ENCODE data around the gene HCFC1R1. TPM values are rescaled to one million over a fixed set of nuclear protein-coding genes. Genes with fewer than 3 reads are reported as not detected.

Gene HCFC1R1
- polyA plus RNA-seq, 1 donor from 2014 or later, result 19.0 TPM

DNA sequence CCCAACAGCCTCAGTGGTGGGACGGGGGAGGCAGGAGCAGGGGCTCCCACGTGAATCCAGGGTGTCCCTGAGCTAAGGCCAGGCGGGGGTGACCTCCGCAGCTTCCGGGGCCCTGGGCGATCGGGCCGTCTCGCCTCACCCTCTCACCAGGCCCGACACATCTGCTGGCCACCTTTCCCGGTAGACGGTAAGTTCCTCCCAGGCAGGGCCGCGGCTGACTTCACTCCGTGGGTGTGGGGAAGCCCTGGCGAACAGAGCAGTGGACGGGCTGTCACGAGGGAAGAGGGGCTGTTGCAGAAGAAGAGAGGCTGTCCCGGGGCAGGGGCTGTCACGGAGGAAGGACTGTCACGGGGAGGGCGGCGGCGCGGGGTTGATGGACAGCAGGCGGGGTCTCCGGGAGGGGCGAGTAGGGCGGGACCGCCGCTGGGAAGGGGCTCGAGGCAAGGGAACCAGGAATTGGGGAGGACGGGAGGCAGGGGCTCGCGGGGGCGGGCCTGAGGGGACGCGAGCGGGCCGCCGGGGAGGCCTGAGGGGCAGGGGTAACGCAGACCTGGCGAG is 44.0 kb downstream of the HCFC1R1 start:
- no peaks in the 10 kb centered on the region for H3K27me3 ChIP-seq (ENCODE audit: insufficient read depth, low read depth, low read length)
- no peak overlapping the region for H3K27ac ChIP-seq (ENCODE audit: low read length)
- no peaks in the 10 kb centered on the region for H3K36me3 ChIP-seq (ENCODE audit: insufficient read depth, low read length)
- H3F3A ChIP-seq (ENCODE audit: insufficient read depth, low read length, poor library complexity, severe bottlenecking), result no peaks in the 10 kb centered on the region
- no peaks in the 10 kb centered on the region for H4K20me1 ChIP-seq (ENCODE audit: insufficient read depth)
- H3K9me2 ChIP-seq (ENCODE audit: insufficient read depth, low read length), result no peaks in the 10 kb centered on the region
- H3K9ac ChIP-seq (ENCODE audit: low read length), result no peak overlapping the region
- H3K9me3 ChIP-seq (ENCODE audit: low read length), result no peaks in the 10 kb centered on the region
- H3K4me3 ChIP-seq (ENCODE audit: low read length), result peak overlapping the region; percentile 81
- H3K79me2 ChIP-seq (replicated peaks; ENCODE audit: insufficient read depth, low read length), result no peaks in the 10 kb centered on the region
- no peak for TF ChIP-seq EZH2 (IDR thresholded peaks at IDR 0.05; ENCODE audit: borderline replicate concordance, insufficient read depth, low read length, poor library complexity, severe bottlenecking)
- TF ChIP-seq, protein P1, sequence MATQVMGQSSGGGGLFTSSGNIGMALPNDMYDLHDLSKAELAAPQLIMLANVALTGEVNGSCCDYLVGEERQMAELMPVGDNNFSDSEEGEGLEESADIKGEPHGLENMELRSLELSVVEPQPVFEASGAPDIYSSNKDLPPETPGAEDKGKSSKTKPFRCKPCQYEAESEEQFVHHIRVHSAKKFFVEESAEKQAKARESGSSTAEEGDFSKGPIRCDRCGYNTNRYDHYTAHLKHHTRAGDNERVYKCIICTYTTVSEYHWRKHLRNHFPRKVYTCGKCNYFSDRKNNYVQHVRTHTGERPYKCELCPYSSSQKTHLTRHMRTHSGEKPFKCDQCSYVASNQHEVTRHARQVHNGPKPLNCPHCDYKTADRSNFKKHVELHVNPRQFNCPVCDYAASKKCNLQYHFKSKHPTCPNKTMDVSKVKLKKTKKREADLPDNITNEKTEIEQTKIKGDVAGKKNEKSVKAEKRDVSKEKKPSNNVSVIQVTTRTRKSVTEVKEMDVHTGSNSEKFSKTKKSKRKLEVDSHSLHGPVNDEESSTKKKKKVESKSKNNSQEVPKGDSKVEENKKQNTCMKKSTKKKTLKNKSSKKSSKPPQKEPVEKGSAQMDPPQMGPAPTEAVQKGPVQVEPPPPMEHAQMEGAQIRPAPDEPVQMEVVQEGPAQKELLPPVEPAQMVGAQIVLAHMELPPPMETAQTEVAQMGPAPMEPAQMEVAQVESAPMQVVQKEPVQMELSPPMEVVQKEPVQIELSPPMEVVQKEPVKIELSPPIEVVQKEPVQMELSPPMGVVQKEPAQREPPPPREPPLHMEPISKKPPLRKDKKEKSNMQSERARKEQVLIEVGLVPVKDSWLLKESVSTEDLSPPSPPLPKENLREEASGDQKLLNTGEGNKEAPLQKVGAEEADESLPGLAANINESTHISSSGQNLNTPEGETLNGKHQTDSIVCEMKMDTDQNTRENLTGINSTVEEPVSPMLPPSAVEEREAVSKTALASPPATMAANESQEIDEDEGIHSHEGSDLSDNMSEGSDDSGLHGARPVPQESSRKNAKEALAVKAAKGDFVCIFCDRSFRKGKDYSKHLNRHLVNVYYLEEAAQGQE (IDR thresholded peaks at IDR 0.05; ENCODE audit: borderline replicate concordance), result no peak
- no peak for TF ChIP-seq RAD21 (conservative IDR thresholded peaks at IDR 0.05)
- TF ChIP-seq SMC3 (conservative IDR thresholded peaks at IDR 0.05; ENCODE audit: poor library complexity), result no peak
- no peak for TF ChIP-seq EP300 (conservative IDR thresholded peaks at IDR 0.05; ENCODE audit: poor library complexity, severe bottlenecking)
- no peak for TF ChIP-seq MXI1 (conservative IDR thresholded peaks at IDR 0.05; ENCODE audit: poor library complexity, severe bottlenecking)
- TF ChIP-seq TAF1 (IDR thresholded peaks at IDR 0.05; ENCODE audit: low read depth), result no peak
- no peak for TF ChIP-seq POLR2AphosphoS5 (IDR thresholded peaks at IDR 0.05)
- TF ChIP-seq, protein P2, sequence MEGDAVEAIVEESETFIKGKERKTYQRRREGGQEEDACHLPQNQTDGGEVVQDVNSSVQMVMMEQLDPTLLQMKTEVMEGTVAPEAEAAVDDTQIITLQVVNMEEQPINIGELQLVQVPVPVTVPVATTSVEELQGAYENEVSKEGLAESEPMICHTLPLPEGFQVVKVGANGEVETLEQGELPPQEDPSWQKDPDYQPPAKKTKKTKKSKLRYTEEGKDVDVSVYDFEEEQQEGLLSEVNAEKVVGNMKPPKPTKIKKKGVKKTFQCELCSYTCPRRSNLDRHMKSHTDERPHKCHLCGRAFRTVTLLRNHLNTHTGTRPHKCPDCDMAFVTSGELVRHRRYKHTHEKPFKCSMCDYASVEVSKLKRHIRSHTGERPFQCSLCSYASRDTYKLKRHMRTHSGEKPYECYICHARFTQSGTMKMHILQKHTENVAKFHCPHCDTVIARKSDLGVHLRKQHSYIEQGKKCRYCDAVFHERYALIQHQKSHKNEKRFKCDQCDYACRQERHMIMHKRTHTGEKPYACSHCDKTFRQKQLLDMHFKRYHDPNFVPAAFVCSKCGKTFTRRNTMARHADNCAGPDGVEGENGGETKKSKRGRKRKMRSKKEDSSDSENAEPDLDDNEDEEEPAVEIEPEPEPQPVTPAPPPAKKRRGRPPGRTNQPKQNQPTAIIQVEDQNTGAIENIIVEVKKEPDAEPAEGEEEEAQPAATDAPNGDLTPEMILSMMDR (IDR thresholded peaks at IDR 0.05; ENCODE audit: poor library complexity, severe bottlenecking), result no peak
- no peak overlapping the region for H3K4me2 ChIP-seq (ENCODE audit: low read length)
- no peak overlapping the region for H2AFZ ChIP-seq (ENCODE audit: low read depth, low read length)

DNA sequence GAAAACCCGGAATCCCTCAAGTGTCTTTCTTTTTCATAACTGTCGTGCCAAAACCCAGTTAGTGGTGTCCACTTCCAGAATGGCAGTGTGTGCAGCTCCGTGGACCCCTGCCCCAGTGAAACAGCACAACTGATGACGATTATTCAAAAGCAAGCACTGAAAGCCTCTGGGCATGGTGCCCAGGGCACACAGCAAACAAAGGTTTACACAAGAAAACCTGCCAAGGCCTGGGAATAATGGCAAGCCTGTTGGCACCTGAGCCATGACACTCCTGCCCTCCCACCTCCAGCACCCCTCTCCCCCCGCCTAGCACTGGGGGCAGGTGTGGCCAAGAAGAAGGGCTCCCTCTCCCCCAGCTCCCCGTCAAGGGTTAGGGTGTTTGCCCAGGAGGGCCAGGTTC is 46.3 kb downstream of the HCFC1R1 start:
- Histone ChIP-seq H3K4me2 (ENCODE audit: low read length) (no peak overlapping the region), H4K20me1 (ENCODE audit: insufficient read depth) (no peaks in the 10 kb centered on the region), H3K36me3 (ENCODE audit: insufficient read depth, low read length) (no peaks in the 10 kb centered on the region), H3K27me3 (ENCODE audit: insufficient read depth, low read depth, low read length) (no peaks in the 10 kb centered on the region), H3F3A (ENCODE audit: insufficient read depth, low read length, poor library complexity, severe bottlenecking) (no peaks in the 10 kb centered on the region), H3K9me2 (ENCODE audit: insufficient read depth, low read length) (no peaks in the 10 kb centered on the region), H3K4me3 (ENCODE audit: low read length) (no peak overlapping the region), H3K9ac (ENCODE audit: low read length) (no peak overlapping the region), H3K79me2 (replicated peaks; ENCODE audit: insufficient read depth, low read length) (no peaks in the 10 kb centered on the region), H3K9me3 (ENCODE audit: low read length) (no peaks in the 10 kb centered on the region), H2AFZ (ENCODE audit: low read depth, low read length) (no peak overlapping the region), H3K27ac (ENCODE audit: low read length) (no peak overlapping the region)
- TF ChIP-seq MXI1 (conservative IDR thresholded peaks at IDR 0.05; ENCODE audit: poor library complexity, severe bottlenecking) (no peak), EZH2 (IDR thresholded peaks at IDR 0.05; ENCODE audit: borderline replicate concordance, insufficient read depth, low read length, poor library complexity, severe bottlenecking) (no peak), RAD21 (conservative IDR thresholded peaks at IDR 0.05) (no peak), SMC3 (conservative IDR thresholded peaks at IDR 0.05; ENCODE audit: poor library complexity) (no peak), EP300 (conservative IDR thresholded peaks at IDR 0.05; ENCODE audit: poor library complexity, severe bottlenecking) (no peak)
- TF ChIP-seq, protein P1 (IDR thresholded peaks at IDR 0.05; ENCODE audit: borderline replicate concordance), result no peak
- TF ChIP-seq, protein P2 (IDR thresholded peaks at IDR 0.05; ENCODE audit: poor library complexity, severe bottlenecking), result no peak
